Upper lobe of right lung (tissue), 1 donor: ENCODE data around the gene PRB2. TPM values are rescaled to one million over a fixed set of nuclear protein-coding genes. Genes with fewer than 3 reads are reported as not detected.
"Not testable (repeated sequence)": the region's sequence is repeated elsewhere in the genome, so short reads cannot be mapped to it uniquely, and the experiment has no call there.

ENCODE experiments used
- ATAC-seq: fragments of 200-7000 bp; cut with Tn5 transposase; one replicate; pipeline ENCODE4 v1.9.1; 2020; ENCODE audit warnings: mild to moderate bottlenecking, moderate library complexity
- DNase-seq: peaks from one replicate; pipeline ENCODE4 v3.0.0-alpha.2; 2020
- H3K27ac ChIP-seq: fragments of 200-600 bp; one replicate; pipeline ENCODE4 v1.8.0; 2022
- H3K27me3 ChIP-seq: fragments of 200-600 bp; one replicate; pipeline ENCODE4 v1.8.0; 2022; ENCODE audit warnings: mild to moderate bottlenecking
- H3K36me3 ChIP-seq: fragments of 200-600 bp; one replicate; pipeline ENCODE4 v1.8.0; 2022
- H3K4me1 ChIP-seq: fragments of 200-600 bp; one replicate; pipeline ENCODE4 v1.8.0; 2022
- H3K4me3 ChIP-seq: fragments of 200-600 bp; one replicate; pipeline ENCODE4 v1.8.0; 2022; ENCODE audit warnings: mild to moderate bottlenecking
- H3K9me3 ChIP-seq: fragments of 200-600 bp; one replicate; pipeline ENCODE4 v1.8.0; 2022
- CTCF ChIP-seq: fragments of 200-600 bp; IDR thresholded peaks from one replicate; pipeline ENCODE4 v1.8.0; 2022; ENCODE audit warnings: antibody characterized with exemption
- intact Hi-C: fragments of 100-400 bp; cut with DNase I; formaldehyde crosslinking; loops from one replicate; pipeline ENCODE4 v1.11.0; 2022
- long read RNA-seq: library from polyadenylated mRNA; unstranded; transcript quantifications from one replicate; pipeline ENCODE4 v2.0.0, GENCODE V29; 2021
- total RNA-seq: library from RNA; stranded (reverse); fragmentation: NEBNext Ultra II Directional; extraction: Animal tissue kit (Norgen Biotek cat#: 25700); gene quantifications from one replicate; pipeline ENCODE4 v1.2.1, GENCODE V29; 2021
- donor health status: DM: no; HTN: yes; CAD: no; lungs with severe emphysema.

The PRB2 gene
- total RNA-seq, result not detected
- long read RNA-seq, result 0 reads

GRCh38 chr12:11395467-11395866, at the start of gene PRB2:
TSS of gene PRB2 (minus strand) at chr12:11395567. CDS start at chr12:11395529, 38 bp downstream.
- intact Hi-C loops, H3K9me3 ChIP-seq, H3K27ac ChIP-seq, H3K4me1 ChIP-seq, DNase-seq, H3K36me3 ChIP-seq, ATAC-seq, H3K4me3 ChIP-seq, H3K27me3 ChIP-seq: not testable (repeated sequence)

- Histone ChIP-seq H3K27ac (no peak overlapping the region), H3K4me3 (no peak overlapping the region), H3K9me3 (no peaks in the 10 kb centered on the region), H3K27me3 (no peaks in the 10 kb centered on the region), H3K4me1 (no peaks in the 10 kb centered on the region), H3K36me3 (no peaks in the 10 kb centered on the region)
- no peak for DNase-seq
- no peak for TF ChIP-seq CTCF
- ATAC-seq, result no peak
- intact Hi-C loops, result no loop called here
Measured at GRCh38 chr12:11437966-11438365, 42.6 kb upstream of the PRB2 start.

GRCh38 chr12:11433664-11434063, 38.3 kb upstream of the PRB2 start:
- DNase-seq, result no peak
- no peaks in the 10 kb centered on the region for H3K27me3 ChIP-seq
- H3K27ac ChIP-seq, result no peak overlapping the region
- no peaks in the 10 kb centered on the region for H3K9me3 ChIP-seq
- no peaks in the 10 kb centered on the region for H3K36me3 ChIP-seq
- no peak for ATAC-seq
- no peak for TF ChIP-seq CTCF
- H3K4me3 ChIP-seq, result no peak overlapping the region
- intact Hi-C loops, result no loop called here
- H3K4me1 ChIP-seq, result no peaks in the 10 kb centered on the region

GRCh38 chr12:11431486-11431885, 36.1 kb upstream of the PRB2 start:
- no peaks in the 10 kb centered on the region for H3K9me3 ChIP-seq
- ATAC-seq (no peak), DNase-seq (no peak)
- no peaks in the 10 kb centered on the region for H3K36me3 ChIP-seq
- H3K27me3 ChIP-seq, result no peaks in the 10 kb centered on the region
- no peak overlapping the region for H3K27ac ChIP-seq
- no peak overlapping the region for H3K4me3 ChIP-seq
- H3K4me1 ChIP-seq, result no peaks in the 10 kb centered on the region
- intact Hi-C loops, result no loop called here
- no peak for TF ChIP-seq CTCF

- no peaks in the 10 kb centered on the region for H3K27me3 ChIP-seq
- ATAC-seq, result no peak
- H3K36me3 ChIP-seq, result no peaks in the 10 kb centered on the region
- no peak for DNase-seq
- intact Hi-C loops, result no loop called here
- no peaks in the 10 kb centered on the region for H3K4me1 ChIP-seq
- no peak overlapping the region for H3K27ac ChIP-seq
- no peak overlapping the region for H3K4me3 ChIP-seq
- no peak for TF ChIP-seq CTCF
- H3K9me3 ChIP-seq, result no peaks in the 10 kb centered on the region
Measured at GRCh38 chr12:11427341-11427740, 32.0 kb upstream of the PRB2 start.

- no peak for ATAC-seq
- Histone ChIP-seq H3K4me3 (no peak overlapping the region), H3K4me1 (no peaks in the 10 kb centered on the region), H3K36me3 (no peaks in the 10 kb centered on the region), H3K9me3 (no peaks in the 10 kb centered on the region), H3K27ac (no peak overlapping the region), H3K27me3 (no peaks in the 10 kb centered on the region)
- no peak for TF ChIP-seq CTCF
- no peak for DNase-seq
- intact Hi-C loops, result no loop called here
Measured at GRCh38 chr12:11412731-11413130, 17.4 kb upstream of the PRB2 start.
